Spleen (tissue), 11 donors: ENCODE measurements around the gene BOLA1. TPM values are rescaled to one million over a fixed set of nuclear protein-coding genes. Genes with fewer than 3 reads are reported as not detected.

Experiments used
- DNase-seq: peaks from one replicate; pipeline ENCODE4 v3.0.0-alpha.2; 2020
- H3K27ac ChIP-seq, 8 donors: fragments of 200-600 bp; sonication (generic) in 7 of 8; 1 replicate in 4 of 8; 2 replicates in 4 of 8; pipeline versions ENCODE4 v1.5.0 to v1.8.0; 2016 to 2021; ENCODE audit warnings: inconsistent platforms in 4 of 8, mild to moderate bottlenecking in 4 of 8, moderate library complexity in 1 of 8
- H3K27me3 ChIP-seq, 7 donors: fragments of 200-600 bp; sonication (generic) in 6 of 7; replicated peaks in 1 of 7; 1 replicate in 4 of 7; 2 replicates in 3 of 7; pipeline versions ENCODE4 v1.5.0 to v1.8.0; 2016 to 2021; ENCODE audit warnings: inconsistent platforms in 3 of 7, mild to moderate bottlenecking in 1 of 7
- H3K36me3 ChIP-seq, 6 donors: fragments of 200-600 bp; sonication (generic) in 5 of 6; 1 replicate in 4 of 6; 2 replicates in 2 of 6; pipeline versions ENCODE4 v1.5.0 to v1.8.0; 2016 to 2021; ENCODE audit warnings: inconsistent platforms in 2 of 6
- H3K4me1 ChIP-seq, 6 donors: fragments of 200-600 bp; sonication (generic) in 5 of 6; 1 replicate in 3 of 6; 2 replicates in 3 of 6; pipeline versions ENCODE4 v1.5.0 to v1.8.0; 2016 to 2021; ENCODE audit warnings: inconsistent platforms in 3 of 6
- H3K4me3 ChIP-seq, 8 donors: fragments of 200-600 bp; sonication (generic) in 7 of 8; 1 replicate in 4 of 8; 2 replicates in 4 of 8; pipeline versions ENCODE4 v1.5.0 to v1.8.0; 2016 to 2021; ENCODE audit warnings: inconsistent platforms in 4 of 8, mild to moderate bottlenecking in 4 of 8, moderate library complexity in 2 of 8
- H3K9me3 ChIP-seq, 8 donors: fragments of 200-600 bp; sonication (generic) in 7 of 8; 1 replicate in 4 of 8; 2 replicates in 4 of 8; pipeline versions ENCODE4 v1.5.0 to v1.8.0; 2016 to 2021; ENCODE audit warnings: inconsistent platforms in 4 of 8
- POLR2A ChIP-seq, 3 donors: fragments of 450-650 bp; IDR thresholded peaks; one replicate each; pipeline ENCODE4 v1.5.1; 2017; ENCODE audit warnings: antibody characterized with exemption in 3 of 3, mild to moderate bottlenecking in 1 of 3
- POLR2AphosphoS5 ChIP-seq, 3 donors: sonication (generic); formaldehyde crosslinking; IDR thresholded peaks; one replicate each; pipeline ENCODE4 v1.5.1; 2017; ENCODE audit warnings: antibody characterized with exemption in 3 of 3
- WGBS, 5 donors: extraction: QIAGEN DNeasy Blood & Tissue Kit in 3 of 5; methylation state at CpG; one replicate each; pipeline versions ENCODE4 v1.1.5 to v1.1.7; 2013 to 2018; 5-methylcytosine and 5-hydroxymethylcytosine counted together
- intact Hi-C: fragments of 100-400 bp; cut with DNase I; formaldehyde crosslinking; loops from one replicate; pipeline ENCODE4 v1.15.0; 2023; ENCODE audit warnings: low total_unique reads
- polyA plus RNA-seq, 3 donors: library from polyadenylated mRNA; stranded (reverse); fragments of 200-250 nt; gene quantifications; one replicate each; pipeline ENCODE4 v1.2.1, GENCODE V29; 2013
- total RNA-seq, 7 donors: library from RNA; depleted of rRNA in 3 of 7; stranded (reverse); fragments of >200 nt in 3 of 7; fragmentation: NEBNext Ultra II Directional in 4 of 7; extraction: Animal tissue kit (Norgen Biotek cat#: 25700) in 4 of 7; gene quantifications; one replicate each; pipeline versions ENCODE4 v1.1.0 to v1.2.1, GENCODE V29; 2016 to 2021
- TF ChIP-seq, protein P1 (sequence below), 11 experiments: fragments of 200-600 bp in 7 of 11; fragments of 450-650 bp in 4 of 11; sonication (generic) in 4 of 11; IDR thresholded peaks in 8 of 11; conservative IDR thresholded peaks in 3 of 11; 1 replicate in 7 of 11; 2 replicates in 4 of 11; pipeline versions ENCODE4 v1.4.0 to v1.8.0; 2016 to 2021; ENCODE audit warnings: antibody characterized with exemption in 11 of 11, inconsistent platforms in 4 of 11, mild to moderate bottlenecking in 1 of 11
- donor health status: healthy with polysubstance abuse.
- donor health status: DM: no; HTN: no; CAD: no; lungs with moderate emphysema.
- donor health status: DM: no; HTN: no; CAD: no.
- donor health status: Bipolar disorder and iron deficiency.
- donor health status: healthy.
- donor health status: DM: no; HTN: no; CAD: no.
- donor health status: DM: yes; HTN: yes; CAD: no.

The BOLA1 gene
- total and polyA plus RNA-seq, 10 donors = 8.3 to 34.6 (median 18.3) TPM

DNA sequence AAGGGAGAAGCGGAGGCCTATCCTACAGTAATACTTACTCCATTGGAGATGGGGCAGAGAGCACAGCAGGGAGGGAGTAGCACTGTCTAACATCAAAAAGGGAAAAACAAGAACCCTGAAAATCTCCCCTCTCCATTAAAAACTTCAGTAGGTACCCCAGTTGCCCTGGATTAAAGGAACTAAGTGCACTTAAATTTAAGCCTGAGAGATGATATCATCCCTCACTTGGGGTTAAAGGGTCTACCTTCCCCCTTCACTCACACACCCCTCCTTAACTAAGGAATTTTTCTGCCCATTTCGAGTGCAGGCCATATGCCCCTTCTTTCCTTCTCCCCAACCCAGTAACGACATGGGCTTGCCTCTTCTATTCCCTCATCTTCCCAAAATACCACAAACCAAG is 41.1 kb downstream of the BOLA1 start:
- DNase-seq = no peak
- TF ChIP-seq, protein P1, sequence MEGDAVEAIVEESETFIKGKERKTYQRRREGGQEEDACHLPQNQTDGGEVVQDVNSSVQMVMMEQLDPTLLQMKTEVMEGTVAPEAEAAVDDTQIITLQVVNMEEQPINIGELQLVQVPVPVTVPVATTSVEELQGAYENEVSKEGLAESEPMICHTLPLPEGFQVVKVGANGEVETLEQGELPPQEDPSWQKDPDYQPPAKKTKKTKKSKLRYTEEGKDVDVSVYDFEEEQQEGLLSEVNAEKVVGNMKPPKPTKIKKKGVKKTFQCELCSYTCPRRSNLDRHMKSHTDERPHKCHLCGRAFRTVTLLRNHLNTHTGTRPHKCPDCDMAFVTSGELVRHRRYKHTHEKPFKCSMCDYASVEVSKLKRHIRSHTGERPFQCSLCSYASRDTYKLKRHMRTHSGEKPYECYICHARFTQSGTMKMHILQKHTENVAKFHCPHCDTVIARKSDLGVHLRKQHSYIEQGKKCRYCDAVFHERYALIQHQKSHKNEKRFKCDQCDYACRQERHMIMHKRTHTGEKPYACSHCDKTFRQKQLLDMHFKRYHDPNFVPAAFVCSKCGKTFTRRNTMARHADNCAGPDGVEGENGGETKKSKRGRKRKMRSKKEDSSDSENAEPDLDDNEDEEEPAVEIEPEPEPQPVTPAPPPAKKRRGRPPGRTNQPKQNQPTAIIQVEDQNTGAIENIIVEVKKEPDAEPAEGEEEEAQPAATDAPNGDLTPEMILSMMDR (IDR thresholded peaks at IDR 0.05 in 8 of 11, conservative IDR thresholded peaks at IDR 0.05 in 3 of 11) = no peak
- TF ChIP-seq POLR2AphosphoS5 (IDR thresholded peaks at IDR 0.05) = no peak
- no peak for TF ChIP-seq POLR2A (IDR thresholded peaks at IDR 0.05)
- Histone ChIP-seq H3K27ac (peak overlapping the region in 1 of 8 donors; percentile 77), H3K4me3 (no peak overlapping the region), H3K36me3 (peaks cover 0 to 21% (median 13%) of the 10 kb centered on the region in 6 donors), H3K9me3 (no peaks in the 10 kb centered on the region), H3K27me3 (no peaks in the 10 kb centered on the region), H3K4me1 (peaks cover 4 to 54% (median 33%) of the 10 kb centered on the region in 6 donors)
- 86 to 96% (median 92%) methylated on average over 3 of the region's 3 CpGs for WGBS, 5 donors
- intact Hi-C loops = no loop called here

DNA sequence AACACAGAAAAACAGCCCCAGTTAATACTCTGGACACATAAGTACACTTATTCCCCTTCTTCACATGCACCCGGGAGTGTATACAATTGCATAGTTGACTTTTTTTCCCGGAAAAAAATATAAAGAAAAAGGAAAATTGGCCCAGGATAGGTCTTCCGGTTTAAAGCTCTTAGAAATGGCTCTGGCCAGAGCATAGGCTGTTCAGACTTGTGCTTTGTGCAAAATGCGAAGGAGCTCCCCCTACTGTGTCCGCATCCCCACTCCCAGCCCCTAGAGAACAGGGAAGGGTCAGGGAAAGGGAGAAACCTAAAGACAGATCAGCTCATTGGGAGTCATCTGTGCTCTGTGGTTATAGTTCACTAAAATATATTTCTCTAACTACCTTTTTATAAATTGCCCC is 42.8 kb downstream of the BOLA1 start:
- Histone ChIP-seq H3K36me3 (peaks cover 0 to 39% (median 21%) of the 10 kb centered on the region in 6 donors), H3K4me3 (no peak overlapping the region), H3K4me1 (peaks cover 4 to 38% (median 28%) of the 10 kb centered on the region in 6 donors), H3K9me3 (no peaks in the 10 kb centered on the region), H3K27me3 (no peaks in the 10 kb centered on the region), H3K27ac (peak overlapping the region in 6 of 8 donors; percentile 3 to 64 (median 32))
- no peak for DNase-seq
- intact Hi-C loops = no loop called here
- WGBS, 5 donors = 48 to 60% (median 56%) methylated on average over 5 of the region's 5 CpGs
- TF ChIP-seq POLR2AphosphoS5 (IDR thresholded peaks at IDR 0.05) = no peak
- TF ChIP-seq, protein P1 (IDR thresholded peaks at IDR 0.05 in 8 of 11, conservative IDR thresholded peaks at IDR 0.05 in 3 of 11) = peak in 1 of 11 experiments; percentile 22
- no peak for TF ChIP-seq POLR2A (IDR thresholded peaks at IDR 0.05)

DNA sequence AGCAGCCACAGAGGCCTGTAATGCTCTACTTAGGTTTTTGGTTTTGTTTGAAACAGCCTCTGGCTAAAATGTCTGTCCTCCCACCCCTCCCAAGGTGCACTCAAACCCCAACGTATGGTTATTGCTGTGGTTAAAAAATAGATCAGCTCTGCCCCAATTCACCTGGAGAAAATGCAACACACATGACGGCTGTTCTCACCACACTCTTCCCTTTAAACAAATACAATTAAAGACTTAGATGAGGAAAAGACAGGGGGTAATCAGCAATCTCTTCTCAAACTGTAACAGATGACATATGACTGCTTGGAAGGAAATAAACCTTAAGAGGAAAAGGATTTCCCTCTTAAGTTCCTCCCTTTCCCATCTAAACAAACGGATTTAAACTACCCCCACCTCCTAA is 43.5 kb downstream of the BOLA1 start:
- H3K4me1 ChIP-seq = peaks cover 4 to 31% (median 21%) of the 10 kb centered on the region in 6 donors
- H3K4me3 ChIP-seq = no peak overlapping the region
- TF ChIP-seq, protein P1 (IDR thresholded peaks at IDR 0.05 in 8 of 11, conservative IDR thresholded peaks at IDR 0.05 in 3 of 11) = no peak
- TF ChIP-seq POLR2A (IDR thresholded peaks at IDR 0.05) = no peak
- TF ChIP-seq POLR2AphosphoS5 (IDR thresholded peaks at IDR 0.05) = no peak
- no peaks in the 10 kb centered on the region for H3K9me3 ChIP-seq
- H3K27me3 ChIP-seq = no peaks in the 10 kb centered on the region
- 35 to 50% (median 39%) methylated on average over 3 of the region's 3 CpGs for WGBS, 5 donors
- DNase-seq = no peak
- peak overlapping the region in 6 of 8 donors; percentile 3 to 64 (median 32) for H3K27ac ChIP-seq
- intact Hi-C loops = no loop called here
- H3K36me3 ChIP-seq = peaks cover 0 to 45% (median 21%) of the 10 kb centered on the region in 6 donors

DNA sequence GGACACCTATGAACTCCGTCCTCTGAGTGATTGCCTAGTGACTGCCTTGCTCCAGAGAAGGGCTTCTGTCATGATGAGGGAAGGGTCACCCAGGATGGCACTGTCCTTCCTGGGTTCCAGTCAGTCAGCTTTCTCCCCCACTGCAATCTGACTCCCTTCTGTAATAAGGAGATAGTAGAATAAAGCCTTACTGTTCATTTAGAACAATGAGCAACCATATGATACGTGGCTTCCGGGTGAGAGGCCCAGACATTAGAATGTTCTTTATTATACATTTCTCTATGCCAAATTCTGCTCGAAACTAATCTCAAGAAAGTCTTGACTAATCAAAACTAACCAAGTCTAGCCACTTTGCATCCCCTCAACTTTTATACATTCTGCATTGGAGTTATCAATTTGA is 45.8 kb downstream of the BOLA1 start:
- TF ChIP-seq, protein P1 (IDR thresholded peaks at IDR 0.05 in 8 of 11, conservative IDR thresholded peaks at IDR 0.05 in 3 of 11) = no peak
- no peak for TF ChIP-seq POLR2A (IDR thresholded peaks at IDR 0.05)
- TF ChIP-seq POLR2AphosphoS5 (IDR thresholded peaks at IDR 0.05) = no peak
- Histone ChIP-seq H3K4me3 (no peak overlapping the region), H3K9me3 (no peaks in the 10 kb centered on the region), H3K27ac (no peak overlapping the region), H3K4me1 (peaks cover 3 to 12% (median 7%) of the 10 kb centered on the region in 6 donors), H3K36me3 (peaks cover 0 to 69% (median 30%) of the 10 kb centered on the region in 6 donors), H3K27me3 (no peaks in the 10 kb centered on the region)
- no peak for DNase-seq
- WGBS, 5 donors = 92 to 98% (median 93%) methylated on average over 4 of the region's 4 CpGs
- intact Hi-C loops = no loop called here
